GM12865 (cell line): ENCODE measurements around the gene TMEM181.
"Not testable (repeated sequence)": the region's sequence is repeated elsewhere in the genome, so short reads cannot be mapped to it uniquely, and the experiment has no call there.

ENCODE experiments used
- DNase-seq: peaks from one replicate; pipeline ENCODE4 v3.0.0; 2010; ENCODE audit warnings: low read depth
- H3K4me3 ChIP-seq: 2 replicates; pipeline ENCODE4 v1.5.1; 2011; ENCODE audit warnings: mild to moderate bottlenecking, low read depth, low read length, control low read depth
- TF ChIP-seq, protein P1 (sequence below): IDR thresholded peaks from 2 replicates; pipeline ENCODE4 v1.5.1; 2011; ENCODE audit warnings: low read length, control low read depth, low read depth, inconsistent platforms; ENCODE audit not compliant: insufficient read depth; ENCODE audit errors: missing control alignments

TMEM181 gene

DNA sequence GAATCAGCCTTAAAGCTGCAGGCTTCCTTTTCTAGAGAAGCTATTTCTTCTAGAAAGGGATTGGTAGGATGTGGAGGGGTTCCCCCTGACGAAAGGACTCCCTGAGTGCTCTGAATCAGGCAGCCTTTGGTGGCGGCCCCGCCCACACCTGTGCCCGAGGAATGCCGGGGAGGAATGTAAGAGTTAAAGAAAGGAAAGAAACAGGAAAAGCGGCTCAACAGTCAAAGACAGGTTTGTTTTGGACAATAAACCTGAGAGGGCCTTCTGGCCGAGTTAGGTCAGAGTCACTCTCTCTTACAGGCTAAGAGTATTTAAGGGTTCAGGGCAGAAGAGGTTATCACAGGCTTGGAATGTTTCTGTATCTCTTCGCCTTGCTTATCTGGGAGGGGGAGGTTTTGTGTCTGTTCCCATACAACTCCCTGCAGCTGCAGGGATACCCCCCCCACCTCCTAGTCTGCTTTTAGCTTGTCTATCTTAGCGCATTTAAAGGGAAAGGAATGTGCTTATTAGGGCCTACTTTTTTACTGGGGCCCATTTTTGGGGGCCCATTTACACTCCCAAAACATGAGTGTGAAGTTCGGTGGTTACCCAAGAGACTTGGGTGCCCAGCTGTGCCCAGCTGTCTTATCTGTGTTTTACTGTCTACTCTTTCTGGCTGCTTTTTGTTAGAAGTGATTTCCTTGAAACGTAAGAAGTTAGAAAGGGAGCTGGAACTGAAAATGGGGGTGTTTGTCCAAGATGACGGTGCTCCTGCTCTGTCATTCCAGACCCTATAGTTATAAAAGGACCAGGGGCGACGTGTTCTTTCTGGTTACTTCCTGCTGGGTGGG lies 51.9 kb downstream of the TMEM181 start:
- no peak overlapping the region for H3K4me3 ChIP-seq
- no peak for DNase-seq
- TF ChIP-seq, protein P1, sequence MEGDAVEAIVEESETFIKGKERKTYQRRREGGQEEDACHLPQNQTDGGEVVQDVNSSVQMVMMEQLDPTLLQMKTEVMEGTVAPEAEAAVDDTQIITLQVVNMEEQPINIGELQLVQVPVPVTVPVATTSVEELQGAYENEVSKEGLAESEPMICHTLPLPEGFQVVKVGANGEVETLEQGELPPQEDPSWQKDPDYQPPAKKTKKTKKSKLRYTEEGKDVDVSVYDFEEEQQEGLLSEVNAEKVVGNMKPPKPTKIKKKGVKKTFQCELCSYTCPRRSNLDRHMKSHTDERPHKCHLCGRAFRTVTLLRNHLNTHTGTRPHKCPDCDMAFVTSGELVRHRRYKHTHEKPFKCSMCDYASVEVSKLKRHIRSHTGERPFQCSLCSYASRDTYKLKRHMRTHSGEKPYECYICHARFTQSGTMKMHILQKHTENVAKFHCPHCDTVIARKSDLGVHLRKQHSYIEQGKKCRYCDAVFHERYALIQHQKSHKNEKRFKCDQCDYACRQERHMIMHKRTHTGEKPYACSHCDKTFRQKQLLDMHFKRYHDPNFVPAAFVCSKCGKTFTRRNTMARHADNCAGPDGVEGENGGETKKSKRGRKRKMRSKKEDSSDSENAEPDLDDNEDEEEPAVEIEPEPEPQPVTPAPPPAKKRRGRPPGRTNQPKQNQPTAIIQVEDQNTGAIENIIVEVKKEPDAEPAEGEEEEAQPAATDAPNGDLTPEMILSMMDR, result no peak

DNA sequence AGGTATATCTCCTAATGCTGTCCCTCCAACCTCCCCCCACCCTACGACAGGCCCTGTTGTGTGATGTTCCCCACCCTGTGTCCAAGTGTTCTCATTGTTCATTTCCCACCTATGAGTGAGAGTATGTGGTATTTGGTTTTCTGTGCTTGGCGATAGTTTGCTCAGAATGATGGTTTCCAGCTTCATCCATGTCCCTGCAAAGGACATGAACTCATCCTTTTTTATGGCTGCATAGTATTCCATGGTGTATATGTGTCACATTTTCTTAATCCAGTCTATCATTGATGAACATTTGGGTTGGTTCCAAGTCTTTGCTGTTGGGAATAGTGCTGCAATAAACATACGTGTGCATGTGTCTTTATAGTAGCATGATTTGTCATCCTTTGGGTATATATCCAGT lies 54.7 kb downstream of the TMEM181 start:
- H3K4me3 ChIP-seq, DNase-seq: not testable (repeated sequence)

DNA sequence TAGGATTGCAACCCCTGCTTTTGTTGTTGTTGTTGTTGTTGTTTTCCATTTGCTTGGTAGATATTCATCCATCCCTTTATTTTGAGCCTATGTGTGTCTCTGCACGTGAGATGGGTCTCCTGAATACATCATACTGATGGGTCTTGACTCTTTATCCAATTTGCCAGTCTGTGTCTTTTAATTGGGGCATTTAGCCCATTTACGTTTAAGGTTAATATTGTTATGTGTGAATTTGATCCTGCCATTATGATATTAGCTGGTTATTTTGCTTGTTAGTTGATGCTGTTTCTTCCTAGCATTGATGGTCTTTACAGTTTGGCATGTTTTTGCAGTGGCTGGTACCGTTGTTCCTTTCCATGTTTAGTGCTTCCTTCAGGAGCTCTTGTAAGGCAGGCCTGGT lies 58.4 kb downstream of the TMEM181 start:
- not testable (repeated sequence) for DNase-seq, H3K4me3 ChIP-seq

DNA sequence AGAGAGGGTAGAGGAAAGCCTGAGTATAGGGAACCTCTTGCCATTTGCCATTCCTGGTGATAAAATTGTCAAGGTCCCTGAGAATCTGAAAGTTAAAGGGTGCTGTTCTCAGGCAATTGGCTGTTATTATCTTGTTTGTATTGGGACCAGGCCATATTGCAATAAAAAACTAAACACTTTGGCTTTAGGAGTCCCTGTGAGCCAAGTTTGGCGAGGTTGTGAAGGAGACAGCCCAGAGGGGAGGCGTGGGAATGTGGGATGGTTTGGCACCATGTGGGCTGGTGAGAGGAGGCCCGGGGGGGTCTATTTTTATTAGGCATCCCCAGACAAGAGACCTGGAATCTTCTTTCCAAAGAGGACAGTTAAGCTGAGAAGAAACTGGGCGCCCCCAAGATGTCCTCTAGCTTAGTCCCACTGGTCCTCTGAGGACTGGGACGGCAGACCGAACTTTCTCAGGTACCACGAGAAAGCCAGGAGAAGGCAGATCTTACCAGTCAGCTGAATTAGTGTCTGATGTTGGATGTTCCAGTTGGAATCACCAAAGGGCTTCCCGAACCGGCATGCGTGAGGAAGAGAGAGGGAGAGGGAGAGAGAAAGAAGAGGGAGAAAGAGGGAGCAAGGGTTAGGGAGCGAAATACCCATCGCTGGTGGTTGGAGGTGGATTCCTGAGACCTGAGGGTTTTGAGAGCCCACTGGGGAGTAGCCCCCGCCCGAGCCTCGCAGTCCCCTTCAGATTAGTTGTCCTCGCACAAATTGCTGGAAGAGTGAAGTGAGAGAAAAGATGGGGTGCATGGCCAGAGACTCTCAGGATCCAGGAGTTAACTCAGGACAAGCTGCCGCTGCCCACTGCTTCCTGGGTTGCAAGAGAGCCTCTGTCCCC lies 60.3 kb downstream of the TMEM181 start:
- TF ChIP-seq, protein P1, result no peak
- H3K4me3 ChIP-seq, result no peak overlapping the region
- DNase-seq, result no peak

DNA sequence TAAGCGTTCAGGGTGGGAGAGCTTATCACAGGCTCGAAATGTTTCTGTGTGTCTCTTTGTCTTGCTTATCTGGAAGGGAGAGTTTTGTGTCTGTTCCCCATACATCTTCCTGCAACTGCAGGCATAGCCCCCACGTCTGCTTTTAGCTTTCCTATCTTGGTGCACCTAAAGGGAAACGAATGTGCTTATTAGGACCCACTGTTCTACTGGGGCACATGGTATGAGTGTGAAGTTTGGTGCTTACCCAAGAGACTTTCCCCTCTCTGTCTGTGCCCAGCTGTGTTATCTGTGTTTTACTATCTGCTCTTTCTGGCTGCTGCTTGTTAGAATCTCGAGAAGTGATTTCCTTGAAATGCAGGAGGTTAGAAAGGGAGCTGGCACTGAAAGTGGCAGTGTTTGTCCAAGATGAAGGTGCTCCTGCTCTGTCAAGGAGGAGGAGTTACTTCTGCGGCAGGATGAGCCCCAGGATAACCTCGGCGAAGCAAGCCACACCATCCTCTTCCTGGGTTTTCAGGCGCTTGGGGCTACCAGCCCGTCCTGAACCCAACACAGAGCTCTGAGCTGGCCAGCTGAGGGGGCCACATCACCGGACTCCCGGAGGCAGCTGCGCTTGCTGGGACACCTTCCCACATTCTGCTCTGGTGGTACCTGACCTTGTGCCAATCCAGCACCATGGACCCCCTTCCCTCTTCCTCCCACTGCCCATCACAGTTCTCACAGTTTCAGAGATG lies 61.2 kb downstream of the TMEM181 start:
- no peak for DNase-seq
- TF ChIP-seq, protein P1, result no peak

DNA sequence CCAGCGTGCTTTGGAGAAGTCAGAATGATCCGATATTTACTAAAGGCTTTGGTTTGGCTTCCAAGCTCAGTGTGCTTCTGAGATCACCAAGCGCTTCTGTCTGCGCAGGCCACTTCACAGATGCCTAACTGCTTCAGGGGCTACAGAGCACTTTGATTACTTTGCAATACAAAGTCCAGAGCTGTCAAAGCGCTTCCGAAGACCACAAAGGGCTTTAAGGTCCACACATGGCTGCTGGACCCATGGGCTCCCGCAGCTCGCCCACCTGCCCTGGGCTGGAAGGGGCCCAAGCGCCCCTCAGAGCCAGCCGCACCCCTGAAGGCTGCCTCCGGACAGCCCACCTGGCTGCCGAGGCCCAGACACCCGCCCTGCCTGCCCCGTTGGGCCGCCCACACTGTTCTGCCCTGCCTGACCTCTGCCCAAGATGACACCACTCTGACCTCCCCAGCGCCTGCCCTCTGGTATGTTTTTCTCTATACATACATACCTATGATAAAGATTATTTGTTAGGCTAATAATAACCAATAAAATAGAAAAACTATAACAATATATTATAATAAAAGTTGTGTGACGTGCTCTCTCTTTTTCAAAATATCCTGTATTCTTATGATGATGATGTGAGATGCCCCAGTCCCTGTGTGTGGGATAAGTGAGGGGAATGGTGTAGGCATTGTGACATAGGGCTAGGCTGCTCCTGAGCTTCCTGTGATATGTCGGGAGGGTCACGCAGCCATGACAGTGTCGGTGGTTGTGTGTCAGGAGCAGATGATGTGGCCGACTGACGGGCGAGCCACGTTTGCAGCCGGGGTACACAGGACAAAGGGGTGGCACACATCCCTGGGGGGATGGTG lies 62.0 kb downstream of the TMEM181 start:
- no peak overlapping the region for H3K4me3 ChIP-seq
- DNase-seq, result no peak
- TF ChIP-seq, protein P1, result no peak

More for the DNA sequence above, 61.2 kb downstream of the TMEM181 start:
- no peak overlapping the region for H3K4me3 ChIP-seq

DNA sequence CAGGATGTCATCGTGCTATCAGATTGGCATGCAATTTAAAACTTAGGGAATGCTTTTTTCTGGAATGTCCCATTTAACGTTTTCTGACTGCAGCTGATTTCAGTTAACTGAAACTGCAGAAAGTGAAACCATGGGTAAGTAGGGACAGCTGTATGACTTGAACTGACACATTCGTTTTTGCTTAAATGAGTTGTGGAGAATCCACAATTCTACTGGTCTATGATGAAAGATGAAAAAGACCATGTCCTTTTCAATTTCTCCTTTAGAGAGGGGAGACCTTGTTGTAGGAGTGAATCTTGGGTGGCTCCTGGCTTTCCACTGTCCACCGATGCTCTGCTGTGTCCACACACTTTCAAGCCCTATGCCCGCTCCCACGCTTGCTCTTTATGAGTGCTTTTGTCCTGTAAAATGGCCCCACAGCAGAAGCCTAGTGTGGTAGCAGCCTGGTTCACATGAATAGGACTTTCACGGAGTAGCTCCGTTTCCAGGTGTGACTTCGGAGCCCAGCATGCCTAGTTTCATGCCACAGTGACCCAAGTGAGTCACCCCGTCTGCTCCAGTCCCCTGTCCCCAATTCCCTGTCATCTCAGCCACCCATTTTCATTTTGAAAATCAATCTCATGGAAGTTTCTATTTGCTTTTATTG lies 62.8 kb downstream of the TMEM181 start:
- TF ChIP-seq, protein P1, result no peak
- no peak for DNase-seq

More for the DNA sequence above, 62.8 kb downstream of the TMEM181 start:
- no peak overlapping the region for H3K4me3 ChIP-seq
